Gastroesophageal sphincter (tissue), 4 donors: Measurements from ENCODE around the gene FSTL5. TPM values are rescaled to one million over a fixed set of nuclear protein-coding genes. Genes with fewer than 3 reads are reported as not detected.

Experiments
- ATAC-seq: fragments of 150-250 bp; one replicate; pipeline ENCODE4 v1.9.1; 2016; ENCODE audit warnings: mild to moderate bottlenecking, moderate library complexity
- H3K27ac ChIP-seq, 4 donors: fragments of 200-600 bp; sonication (generic) in 3 of 4; 1 replicate in 3 of 4; 2 replicates in 1 of 4; pipeline ENCODE4 v1.5.1; 2016 to 2019
- H3K27me3 ChIP-seq: fragments of 200-600 bp; sonication (generic); one replicate; pipeline ENCODE4 v1.5.1; 2019
- H3K36me3 ChIP-seq, 2 donors: fragments of 200-600 bp; sonication (generic); one replicate each; pipeline ENCODE4 v1.5.1; 2019; ENCODE audit warnings: control low read depth in 1 of 2
- H3K4me1 ChIP-seq, 3 donors: fragments of 200-600 bp; sonication (generic); 1 replicate in 2 of 3; 2 replicates in 1 of 3; pipeline ENCODE4 v1.5.1; 2016 to 2019; ENCODE audit warnings: control low read depth in 2 of 3
- H3K4me3 ChIP-seq, 2 donors: fragments of 200-600 bp; sonication (generic); one replicate each; pipeline ENCODE4 v1.5.1; 2019; ENCODE audit warnings: mild to moderate bottlenecking in 1 of 2, moderate library complexity in 1 of 2
- H3K9me3 ChIP-seq, 3 donors: fragments of 200-600 bp; sonication (generic); one replicate each; pipeline ENCODE4 v1.5.1; 2017 to 2019; ENCODE audit warnings: control low read depth in 2 of 3
- EP300 ChIP-seq: sonication (generic); formaldehyde crosslinking; IDR thresholded peaks from one replicate; pipeline ENCODE4 v1.6.1; 2017; ENCODE audit warnings: antibody characterized with exemption, mild to moderate bottlenecking
- POLR2A ChIP-seq, 2 donors: fragments of 450-650 bp; IDR thresholded peaks; one replicate each; pipeline ENCODE4 v1.6.1; 2017; ENCODE audit warnings: antibody characterized with exemption in 2 of 2, mild to moderate bottlenecking in 2 of 2, moderate library complexity in 1 of 2
- POLR2AphosphoS5 ChIP-seq: sonication (generic); formaldehyde crosslinking; IDR thresholded peaks from one replicate; pipeline ENCODE4 v1.6.1; 2017; ENCODE audit warnings: antibody characterized with exemption
- WGBS, 2 donors: methylation state at CpG; one replicate each; pipeline ENCODE4 v1.1.5; 2018; ENCODE audit warnings: low coverage in 1 of 2; 5-methylcytosine and 5-hydroxymethylcytosine counted together
- total RNA-seq, 4 donors: library from RNA; depleted of rRNA; stranded (reverse); fragments of >200 nt; gene quantifications; one replicate each; pipeline ENCODE4 v1.1.0, GENCODE V29; 2016
- TF ChIP-seq, protein P1 (sequence below), 4 experiments: fragments of 200-600 bp in 2 of 4; fragments of 450-650 bp in 2 of 4; sonication (generic) in 1 of 4; IDR thresholded peaks; one replicate each; pipeline ENCODE4 v1.5.1; 2017 to 2019; ENCODE audit warnings: antibody characterized with exemption in 4 of 4, mild to moderate bottlenecking in 2 of 4, moderate library complexity in 2 of 4

Gene FSTL5
- total RNA-seq, 4 donors from 2014 or later = 0.27 to 0.57 TPM; not detected in 2

DNA sequence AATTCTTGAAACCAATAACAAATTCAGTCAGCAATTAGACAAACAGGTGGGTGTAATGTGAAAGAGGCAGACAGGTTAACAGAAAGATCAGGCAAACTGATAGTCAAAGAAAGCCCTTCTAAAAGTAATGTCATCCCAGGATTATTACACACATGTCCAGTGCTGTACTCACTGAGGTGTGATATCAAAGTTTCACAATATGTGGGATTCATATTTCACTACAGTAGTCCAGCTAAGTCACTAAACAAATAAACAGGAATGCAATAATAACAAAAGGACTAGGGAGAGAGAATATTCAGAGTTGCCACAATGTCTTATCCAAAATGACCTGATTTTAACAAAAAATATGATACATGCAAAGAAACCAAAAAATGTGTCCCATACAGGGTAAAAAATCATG is 787.5 kb downstream of the FSTL5 start:
- TF ChIP-seq, protein P1, sequence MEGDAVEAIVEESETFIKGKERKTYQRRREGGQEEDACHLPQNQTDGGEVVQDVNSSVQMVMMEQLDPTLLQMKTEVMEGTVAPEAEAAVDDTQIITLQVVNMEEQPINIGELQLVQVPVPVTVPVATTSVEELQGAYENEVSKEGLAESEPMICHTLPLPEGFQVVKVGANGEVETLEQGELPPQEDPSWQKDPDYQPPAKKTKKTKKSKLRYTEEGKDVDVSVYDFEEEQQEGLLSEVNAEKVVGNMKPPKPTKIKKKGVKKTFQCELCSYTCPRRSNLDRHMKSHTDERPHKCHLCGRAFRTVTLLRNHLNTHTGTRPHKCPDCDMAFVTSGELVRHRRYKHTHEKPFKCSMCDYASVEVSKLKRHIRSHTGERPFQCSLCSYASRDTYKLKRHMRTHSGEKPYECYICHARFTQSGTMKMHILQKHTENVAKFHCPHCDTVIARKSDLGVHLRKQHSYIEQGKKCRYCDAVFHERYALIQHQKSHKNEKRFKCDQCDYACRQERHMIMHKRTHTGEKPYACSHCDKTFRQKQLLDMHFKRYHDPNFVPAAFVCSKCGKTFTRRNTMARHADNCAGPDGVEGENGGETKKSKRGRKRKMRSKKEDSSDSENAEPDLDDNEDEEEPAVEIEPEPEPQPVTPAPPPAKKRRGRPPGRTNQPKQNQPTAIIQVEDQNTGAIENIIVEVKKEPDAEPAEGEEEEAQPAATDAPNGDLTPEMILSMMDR (IDR thresholded peaks at IDR 0.05) = no peak
- no peak for TF ChIP-seq EP300
- no peak for TF ChIP-seq POLR2AphosphoS5
- TF ChIP-seq POLR2A (IDR thresholded peaks at IDR 0.05) = no peak
- ATAC-seq = no peak
- Histone ChIP-seq H3K36me3 (no peaks in the 10 kb centered on the region), H3K9me3 (no peaks in the 10 kb centered on the region), H3K4me1 (no peaks in the 10 kb centered on the region), H3K27me3 (no peaks in the 10 kb centered on the region), H3K27ac (no peak overlapping the region), H3K4me3 (no peak overlapping the region)

DNA sequence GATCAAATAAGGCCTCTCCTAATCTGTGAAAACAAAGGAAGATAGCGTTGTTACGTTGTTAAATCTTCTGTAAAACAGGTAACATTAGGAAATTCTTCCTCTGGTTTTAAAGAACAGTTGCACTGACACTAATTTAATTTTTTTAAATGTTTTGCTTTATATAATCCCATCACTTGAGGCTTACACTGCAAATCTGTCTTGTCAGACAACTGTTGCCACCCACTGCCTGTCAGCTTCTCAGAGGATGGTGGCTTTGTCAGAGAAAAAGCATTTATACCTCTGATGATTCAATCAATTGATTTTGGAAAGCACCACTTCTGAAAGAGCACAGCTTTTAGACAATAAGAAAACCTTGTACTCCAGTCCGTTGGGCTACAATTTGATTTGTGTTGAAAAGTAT is 799.1 kb downstream of the FSTL5 start:
- no peak for ATAC-seq
- H3K4me1 ChIP-seq = no peaks in the 10 kb centered on the region
- no peaks in the 10 kb centered on the region for H3K9me3 ChIP-seq
- no peaks in the 10 kb centered on the region for H3K36me3 ChIP-seq
- TF ChIP-seq POLR2A (IDR thresholded peaks at IDR 0.05) (no peak), EP300 (no peak), POLR2AphosphoS5 (no peak)
- TF ChIP-seq, protein P1 (IDR thresholded peaks at IDR 0.05) = no peak
- H3K27me3 ChIP-seq = no peaks in the 10 kb centered on the region
- WGBS, 2 donors = 70 to 79% methylated on average over 3 of the region's 3 CpGs
- H3K4me3 ChIP-seq = no peak overlapping the region
- H3K27ac ChIP-seq = no peak overlapping the region

DNA sequence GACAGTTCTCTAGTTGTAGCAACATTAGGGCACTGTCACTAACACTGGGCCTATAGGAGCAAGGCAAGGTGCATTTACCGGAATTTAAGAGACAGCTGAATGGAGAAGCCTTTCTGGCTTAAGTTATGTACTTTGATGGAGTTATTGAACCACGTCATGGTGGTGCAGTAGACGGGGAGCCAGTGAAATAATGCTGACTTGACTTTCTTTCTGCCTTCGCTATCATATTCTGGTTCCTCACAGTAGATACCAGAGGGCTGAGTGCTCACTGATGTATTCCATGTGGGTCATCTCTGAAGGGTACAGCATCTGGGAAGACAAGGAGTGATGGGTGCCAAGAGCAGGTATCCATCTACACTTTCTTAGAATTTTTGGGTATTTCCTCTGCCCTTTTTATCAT is 802.8 kb downstream of the FSTL5 start:
- TF ChIP-seq EP300 (no peak), POLR2A (IDR thresholded peaks at IDR 0.05) (no peak), POLR2AphosphoS5 (no peak)
- TF ChIP-seq, protein P1 (IDR thresholded peaks at IDR 0.05) = no peak
- Histone ChIP-seq H3K27me3 (no peaks in the 10 kb centered on the region), H3K4me3 (no peak overlapping the region), H3K27ac (no peak overlapping the region), H3K36me3 (no peaks in the 10 kb centered on the region), H3K9me3 (no peaks in the 10 kb centered on the region), H3K4me1 (no peaks in the 10 kb centered on the region)
- no peak for ATAC-seq
- 81 to 93% methylated on average over 4 of the region's 4 CpGs for WGBS, 2 donors

DNA sequence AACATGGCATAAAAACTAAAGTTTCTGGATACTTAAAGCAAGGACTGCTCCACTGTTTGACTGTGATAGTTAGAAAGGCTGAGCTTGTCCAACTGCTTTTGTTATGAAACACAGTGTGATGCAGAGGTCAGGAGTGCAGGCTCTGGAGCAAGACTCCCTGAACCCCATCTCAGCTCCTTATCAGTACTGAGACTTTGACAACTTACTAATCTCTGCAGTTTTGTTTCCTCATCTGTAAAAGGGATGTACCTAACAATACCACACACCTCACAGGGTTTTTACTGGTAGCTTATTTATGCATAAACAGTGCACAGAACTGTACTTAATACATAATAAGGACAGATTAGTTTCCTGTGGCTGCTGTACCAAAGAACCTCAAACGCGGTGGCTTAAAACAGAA is 804.3 kb downstream of the FSTL5 start:
- Histone ChIP-seq H3K9me3 (no peaks in the 10 kb centered on the region), H3K4me1 (no peaks in the 10 kb centered on the region), H3K36me3 (no peaks in the 10 kb centered on the region), H3K27ac (no peak overlapping the region), H3K27me3 (no peaks in the 10 kb centered on the region), H3K4me3 (no peak overlapping the region)
- no peak for ATAC-seq
- TF ChIP-seq POLR2AphosphoS5 (no peak), POLR2A (IDR thresholded peaks at IDR 0.05) (no peak), EP300 (no peak)
- TF ChIP-seq, protein P1 (IDR thresholded peaks at IDR 0.05) = no peak
- 64 to 85% methylated on average over 2 of the region's 2 CpGs for WGBS, 2 donors

DNA sequence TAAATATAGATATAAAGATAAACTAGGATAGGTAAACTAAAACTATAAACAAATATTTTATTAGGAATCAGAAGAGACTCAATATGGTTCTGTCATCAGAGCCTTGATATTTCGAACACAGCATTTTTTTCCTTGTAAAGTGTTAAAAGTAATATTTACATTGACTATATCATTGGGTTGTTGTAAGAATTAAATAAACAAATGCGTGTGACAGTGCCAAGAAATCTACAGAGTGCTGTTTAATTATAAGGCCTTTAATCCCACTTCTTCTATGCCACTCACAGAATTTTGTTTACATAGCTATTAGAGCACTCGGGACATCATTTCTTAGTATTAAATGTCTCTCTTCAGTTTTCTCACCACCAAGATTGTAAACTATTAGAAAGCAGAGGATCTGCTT is 807.4 kb downstream of the FSTL5 start:
- H3K4me1 ChIP-seq = no peaks in the 10 kb centered on the region
- whole genome bisulfite sequencing, 2 donors = 38 to 41% methylated on average over 3 of the region's 3 CpGs
- no peaks in the 10 kb centered on the region for H3K9me3 ChIP-seq
- TF ChIP-seq, protein P1 (IDR thresholded peaks at IDR 0.05) = no peak
- TF ChIP-seq POLR2AphosphoS5 (no peak), POLR2A (IDR thresholded peaks at IDR 0.05) (no peak), EP300 (no peak)
- H3K4me3 ChIP-seq = no peak overlapping the region
- H3K27me3 ChIP-seq = no peaks in the 10 kb centered on the region
- H3K36me3 ChIP-seq = no peaks in the 10 kb centered on the region
- no peak overlapping the region for H3K27ac ChIP-seq
- no peak for ATAC-seq
